Measurements from ENCODE around the gene KLK1.

DNA sequence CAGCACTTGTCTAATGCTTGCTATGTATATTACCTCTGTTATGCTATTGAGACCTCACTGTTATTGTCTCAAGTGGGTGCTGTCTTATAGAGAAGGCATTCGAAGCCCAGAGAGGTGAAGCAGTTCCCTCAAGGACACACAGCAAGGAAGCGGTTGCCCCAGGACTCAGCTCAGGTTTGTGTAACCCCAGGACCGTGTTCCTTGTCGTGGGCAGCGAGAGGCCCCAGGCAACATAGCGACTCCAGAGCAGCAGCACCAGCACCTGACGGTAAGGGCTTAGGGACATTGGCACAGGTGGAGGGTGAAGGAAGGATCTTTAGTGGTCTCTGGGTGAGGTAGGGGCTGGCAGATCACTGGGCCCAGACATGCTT is 7.4 kb upstream of the KLK1 start:
- no peak for TF ChIP-seq POLR2A (IDR thresholded peaks at IDR 0.05)
- TF ChIP-seq, protein P1, sequence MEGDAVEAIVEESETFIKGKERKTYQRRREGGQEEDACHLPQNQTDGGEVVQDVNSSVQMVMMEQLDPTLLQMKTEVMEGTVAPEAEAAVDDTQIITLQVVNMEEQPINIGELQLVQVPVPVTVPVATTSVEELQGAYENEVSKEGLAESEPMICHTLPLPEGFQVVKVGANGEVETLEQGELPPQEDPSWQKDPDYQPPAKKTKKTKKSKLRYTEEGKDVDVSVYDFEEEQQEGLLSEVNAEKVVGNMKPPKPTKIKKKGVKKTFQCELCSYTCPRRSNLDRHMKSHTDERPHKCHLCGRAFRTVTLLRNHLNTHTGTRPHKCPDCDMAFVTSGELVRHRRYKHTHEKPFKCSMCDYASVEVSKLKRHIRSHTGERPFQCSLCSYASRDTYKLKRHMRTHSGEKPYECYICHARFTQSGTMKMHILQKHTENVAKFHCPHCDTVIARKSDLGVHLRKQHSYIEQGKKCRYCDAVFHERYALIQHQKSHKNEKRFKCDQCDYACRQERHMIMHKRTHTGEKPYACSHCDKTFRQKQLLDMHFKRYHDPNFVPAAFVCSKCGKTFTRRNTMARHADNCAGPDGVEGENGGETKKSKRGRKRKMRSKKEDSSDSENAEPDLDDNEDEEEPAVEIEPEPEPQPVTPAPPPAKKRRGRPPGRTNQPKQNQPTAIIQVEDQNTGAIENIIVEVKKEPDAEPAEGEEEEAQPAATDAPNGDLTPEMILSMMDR (IDR thresholded peaks at IDR 0.05) = no peak

Data from esophagus squamous epithelium (tissue), 4 donors.